Measurements from ENCODE around the gene SECISBP2. TPM values are rescaled to one million over a fixed set of nuclear protein-coding genes. Genes with fewer than 3 reads are reported as not detected.
"Not testable (repeated sequence)": the region's sequence is repeated elsewhere in the genome, so short reads cannot be mapped to it uniquely, and the experiment has no call there.

The SECISBP2 gene
- total and polyA plus RNA-seq, 2 of the 13 experiments (the other 11 are each of a cell fraction or from before 2014, with no cell fraction given) = 32.4 to 38.0 TPM

GRCh38 chr9:89342948-89343347 lies 24.6 kb downstream of the SECISBP2 start (continued):
- no peak for TF ChIP-seq ZBTB21 (CRISPR knock-in tag; IDR thresholded peaks at IDR 0.05)
- no peak for TF ChIP-seq ZNF670 (CRISPR knock-in tag; IDR thresholded peaks at IDR 0.05; ENCODE audit: borderline replicate concordance)
- no peak for TF ChIP-seq TBX3 (IDR thresholded peaks at IDR 0.05; ENCODE audit: borderline replicate concordance)
- TF ChIP-seq MEIS2 (CRISPR knock-in tag; IDR thresholded peaks at IDR 0.05) = no peak
- no peak for TF ChIP-seq IRF2 (CRISPR knock-in tag; IDR thresholded peaks at IDR 0.05)
- no peak for TF ChIP-seq HHEX (CRISPR knock-in tag; IDR thresholded peaks at IDR 0.05)
- no peak for TF ChIP-seq ATF7-NPFF (CRISPR knock-in tag; IDR thresholded peaks at IDR 0.05; ENCODE audit: low read depth)
- TF ChIP-seq ZNF441 (CRISPR knock-in tag; IDR thresholded peaks at IDR 0.05; ENCODE audit: borderline replicate concordance) = no peak

GRCh38 chr9:89343812-89344211 lies 25.5 kb downstream of the SECISBP2 start:
- H3K27ac ChIP-seq (ENCODE audit: extremely low read length, insufficient read depth, low read length); H3K79me2 ChIP-seq (ENCODE audit: insufficient read depth, low read length); FAIRE-seq; H3K9ac ChIP-seq (ENCODE audit: insufficient read depth, low read depth, low read length); H3K4me1 ChIP-seq (ENCODE audit: insufficient read depth, low read length); intact Hi-C loops (cut with micrococcal nuclease; ENCODE audit: unreplicated experiment); CTCF ChIA-PET (ENCODE audit: low intra/inter-chr PET ratio, low total read pairs); H3K27me3 ChIP-seq (ENCODE audit: control insufficient read depth in 1 of 2, insufficient read depth in 2 of 2, low read length in 2 of 2); H3K4me2 ChIP-seq (ENCODE audit: low read depth, low read length); DNase-seq (ENCODE audit: low spot score); BruUV-seq (replicated peaks); H3K9me3 ChIP-seq (ENCODE audit: low read length); in situ Hi-C loops (cut with HindIII; ENCODE audit: extremely low pct_ligation_motif_present, low pct_unique_long_range_greater_than_20kb); H3K4me3 ChIP-seq (replicated peaks in 1 of 3; ENCODE audit: insufficient read depth in 1 of 3, low read depth in 2 of 3, low read length in 3 of 3); H4K20me1 ChIP-seq (ENCODE audit: insufficient read depth, low read length); ATAC-seq; H2AFZ ChIP-seq (ENCODE audit: low read length); POLR2A ChIA-PET: not testable (repeated sequence)
- 99% methylated on average over 7 of the region's 7 CpGs for WGBS (ENCODE audit: low lambda C conversion rate)
- H3K36me3 ChIP-seq (replicated peaks in 1 of 2; ENCODE audit: control insufficient read depth in 1 of 2, insufficient read depth in 2 of 2, low read length in 2 of 2) = peaks cover 14 to 70% of the 10 kb centered on the region in 2 experiments; a peak in 4 of 5 replicates

- 97% methylated on average over 5 of the region's 5 CpGs for WGBS (ENCODE audit: low lambda C conversion rate)
- Histone ChIP-seq H3K4me3 (replicated peaks in 1 of 3; ENCODE audit: insufficient read depth in 1 of 3, low read depth in 2 of 3, low read length in 3 of 3) (no peak overlapping the region), H3K27me3 (ENCODE audit: control insufficient read depth in 1 of 2, insufficient read depth in 2 of 2, low read length in 2 of 2) (no peaks in the 10 kb centered on the region), H3K36me3 (replicated peaks in 1 of 2; ENCODE audit: control insufficient read depth in 1 of 2, insufficient read depth in 2 of 2, low read length in 2 of 2) (peaks cover 19 to 73% of the 10 kb centered on the region in 2 experiments), H3K79me2 (ENCODE audit: insufficient read depth, low read length) (no peaks in the 10 kb centered on the region), H2AFZ (ENCODE audit: low read length) (no peak overlapping the region), H3K9ac (ENCODE audit: insufficient read depth, low read depth, low read length) (no peak overlapping the region), H3K4me2 (ENCODE audit: low read depth, low read length) (no peak overlapping the region), H3K4me1 (ENCODE audit: insufficient read depth, low read length) (peaks cover 4% of the 10 kb centered on the region), H3K27ac (ENCODE audit: extremely low read length, insufficient read depth, low read length) (no peak overlapping the region), H4K20me1 (ENCODE audit: insufficient read depth, low read length) (no peaks in the 10 kb centered on the region), H3K9me3 (ENCODE audit: low read length) (no peaks in the 10 kb centered on the region)
- ATAC-seq (no peak), DNase-seq (ENCODE audit: low spot score) (no peak), FAIRE-seq (no peak)
- BruUV-seq (replicated peaks) = no TSS peak
- no peak for TF ChIP-seq ZNF232 (CRISPR knock-in tag; IDR thresholded peaks at IDR 0.05; ENCODE audit: borderline replicate concordance)
- TF ChIP-seq ZNF446 (CRISPR knock-in tag; IDR thresholded peaks at IDR 0.05) = no peak
- no peak for TF ChIP-seq ZNF556 (CRISPR knock-in tag; IDR thresholded peaks at IDR 0.05; ENCODE audit: borderline replicate concordance)
- TF ChIP-seq ARNTL (CRISPR knock-in tag; IDR thresholded peaks at IDR 0.05) = no peak
- no peak for TF ChIP-seq ZNF747 (CRISPR knock-in tag; IDR thresholded peaks at IDR 0.05; ENCODE audit: borderline replicate concordance)
- no peak for TF ChIP-seq ERF (CRISPR knock-in tag; IDR thresholded peaks at IDR 0.05)
- TF ChIP-seq TCF7L2 (IDR thresholded peaks at IDR 0.05; ENCODE audit: low read depth, low read length) = no peak
- intact Hi-C loops (cut with micrococcal nuclease; ENCODE audit: unreplicated experiment) (no loop called here), in situ Hi-C loops (cut with HindIII; ENCODE audit: extremely low pct_ligation_motif_present, low pct_unique_long_range_greater_than_20kb) (no loop called here)
- POLR2A ChIA-PET = no interaction called here
- CTCF ChIA-PET (ENCODE audit: low intra/inter-chr PET ratio, low total read pairs) = no interaction called here
Measured at GRCh38 chr9:89345476-89345875, 27.2 kb downstream of the SECISBP2 start.
